Measurements from ENCODE around the gene KRT83.
"Not testable (repeated sequence)": the region's sequence is repeated elsewhere in the genome, so short reads cannot be mapped to it uniquely, and the experiment has no call there.

KRT83 gene

GRCh38 chr12:52287816-52288805, 33.1 kb downstream of the KRT83 start:
- in situ Hi-C loops (cut with MboI; ENCODE audit: low sequenced_read_pairs) = not testable (repeated sequence)

- in situ Hi-C loops (cut with MboI; ENCODE audit: low sequenced_read_pairs) = not testable (repeated sequence)
Observed at GRCh38 chr12:52286857-52287785, 34.1 kb downstream of the KRT83 start.

GRCh38 chr12:52285851-52286530, 35.2 kb downstream of the KRT83 start:
- in situ Hi-C loops (cut with MboI; ENCODE audit: low sequenced_read_pairs) = no loop called here

GRCh38 chr12:52285172-52285745, 35.9 kb downstream of the KRT83 start:
- in situ Hi-C loops (cut with MboI; ENCODE audit: low sequenced_read_pairs) = no loop called here

- in situ Hi-C loops (cut with MboI; ENCODE audit: low sequenced_read_pairs) = no loop called here
Observed at GRCh38 chr12:52284562-52285171, 36.5 kb downstream of the KRT83 start.

GRCh38 chr12:52280796-52281560, 40.2 kb downstream of the KRT83 start:
- in situ Hi-C loops (cut with MboI; ENCODE audit: low sequenced_read_pairs) = no loop called here

GRCh38 chr12:52280319-52280795, 40.8 kb downstream of the KRT83 start:
- in situ Hi-C loops (cut with MboI; ENCODE audit: low sequenced_read_pairs) = no loop called here

- in situ Hi-C loops (cut with MboI; ENCODE audit: low sequenced_read_pairs) = no loop called here
Observed at GRCh38 chr12:52279422-52280318, 41.5 kb downstream of the KRT83 start.

GRCh38 chr12:52278575-52279421, 42.4 kb downstream of the KRT83 start:
- in situ Hi-C loops (cut with MboI; ENCODE audit: low sequenced_read_pairs) = no loop called here

GRCh38 chr12:52277486-52278245, 43.5 kb downstream of the KRT83 start:
- in situ Hi-C loops (cut with MboI; ENCODE audit: low sequenced_read_pairs) = no loop called here

- in situ Hi-C loops (cut with MboI; ENCODE audit: low sequenced_read_pairs) = no loop called here
Observed at GRCh38 chr12:52275686-52276085, 45.5 kb downstream of the KRT83 start.

- in situ Hi-C loops (cut with MboI; ENCODE audit: low sequenced_read_pairs) = no loop called here
Observed at GRCh38 chr12:52274521-52275120, 46.6 kb downstream of the KRT83 start, which contains the start of gene KRT86. Gene KRT86, plus strand, starts transcription at chr12:52274645. Its CDS starts 27,272 bp downstream, at chr12:52301917.

GRCh38 chr12:52271158-52271557, 50.0 kb downstream of the KRT83 start:
- in situ Hi-C loops (cut with MboI; ENCODE audit: low sequenced_read_pairs) = no loop called here

GRCh38 chr12:52270541-52271070, 50.6 kb downstream of the KRT83 start:
- in situ Hi-C loops (cut with MboI; ENCODE audit: low sequenced_read_pairs) = no loop called here

GRCh38 chr12:52268212-52268611, 53.0 kb downstream of the KRT83 start:
- in situ Hi-C loops (cut with MboI; ENCODE audit: low sequenced_read_pairs) = no loop called here

GRCh38 chr12:52267699-52268098, 53.5 kb downstream of the KRT83 start:
- in situ Hi-C loops (cut with MboI; ENCODE audit: low sequenced_read_pairs) = no loop called here

Measured in hTERT RPE-1 (cell line).